Measurements from ENCODE around the gene GPR75. TPM values are rescaled to one million over a fixed set of nuclear protein-coding genes. Genes with fewer than 3 reads are reported as not detected.
"Not testable (repeated sequence)": the region's sequence is repeated elsewhere in the genome, so short reads cannot be mapped to it uniquely, and the experiment has no call there.

The GPR75 gene
- total RNA-seq, 1 experiment from 2014 or later, result 0.53 TPM

- Histone ChIP-seq H3K27me3 (no peaks in the 10 kb centered on the region), H3K36me3 (no peaks in the 10 kb centered on the region), H3K9me3 (no peaks in the 10 kb centered on the region), H3K4me3 (no peak overlapping the region)
- no peak for DNase-seq
These were observed 33.0 kb downstream of the GPR75 start for GRCh38 chr2:53826587-53827397.

GRCh38 chr2:53826030-53826410, 33.7 kb downstream of the GPR75 start:
- DNase-seq, result no peak
- Histone ChIP-seq H3K27me3 (no peaks in the 10 kb centered on the region), H3K36me3 (no peaks in the 10 kb centered on the region), H3K4me3 (no peak overlapping the region), H3K9me3 (no peaks in the 10 kb centered on the region)

GRCh38 chr2:53823639-53824038, 36.1 kb downstream of the GPR75 start:
- H3K9me3 ChIP-seq, H3K4me3 ChIP-seq, DNase-seq, H3K27me3 ChIP-seq, H3K36me3 ChIP-seq: not testable (repeated sequence)

- Histone ChIP-seq H3K36me3 (peaks cover 18% of the 10 kb centered on the region), H3K9me3 (no peaks in the 10 kb centered on the region), H3K4me3 (no peak overlapping the region), H3K27me3 (no peaks in the 10 kb centered on the region)
- DNase-seq, result no peak
These were observed 38.0 kb downstream of the GPR75 start for GRCh38 chr2:53821810-53822209.

- Histone ChIP-seq H3K4me3 (no peak overlapping the region), H3K9me3 (no peaks in the 10 kb centered on the region), H3K27me3 (no peaks in the 10 kb centered on the region), H3K36me3 (peaks cover 19% of the 10 kb centered on the region)
- DNase-seq, result no peak
These were observed 39.1 kb downstream of the GPR75 start for GRCh38 chr2:53820711-53821110.

GRCh38 chr2:53820048-53820447, 39.7 kb downstream of the GPR75 start:
- Histone ChIP-seq H3K27me3 (no peaks in the 10 kb centered on the region), H3K9me3 (no peaks in the 10 kb centered on the region), H3K4me3 (no peak overlapping the region), H3K36me3 (peaks cover 23% of the 10 kb centered on the region)
- DNase-seq, result no peak

- DNase-seq, result no peak
- Histone ChIP-seq H3K4me3 (no peak overlapping the region), H3K27me3 (no peaks in the 10 kb centered on the region), H3K9me3 (no peaks in the 10 kb centered on the region), H3K36me3 (peaks cover 23% of the 10 kb centered on the region)
These were observed 40.1 kb downstream of the GPR75 start for GRCh38 chr2:53819634-53820033.

- no peaks in the 10 kb centered on the region for H3K27me3 ChIP-seq
- no peak for DNase-seq
- no peaks in the 10 kb centered on the region for H3K9me3 ChIP-seq
- H3K4me3 ChIP-seq, result no peak overlapping the region
- peaks cover 23% of the 10 kb centered on the region for H3K36me3 ChIP-seq
These were observed 40.8 kb downstream of the GPR75 start for GRCh38 chr2:53818854-53819435.

- no peaks in the 10 kb centered on the region for H3K9me3 ChIP-seq
- H3K36me3 ChIP-seq, result peaks cover 41% of the 10 kb centered on the region
- no peak for DNase-seq
- no peak overlapping the region for H3K4me3 ChIP-seq
- no peaks in the 10 kb centered on the region for H3K27me3 ChIP-seq
These were observed 46.6 kb downstream of the GPR75 start for GRCh38 chr2:53813151-53813550.

GRCh38 chr2:53811601-53812000, 48.2 kb downstream of the GPR75 start:
- Histone ChIP-seq H3K36me3 (peaks cover 38% of the 10 kb centered on the region), H3K4me3 (no peak overlapping the region), H3K27me3 (no peaks in the 10 kb centered on the region), H3K9me3 (no peaks in the 10 kb centered on the region)
- no peak for DNase-seq

Other genes starting within 250 kb of the GPR75 start
- gene CHAC2, start 92.2 kb downstream of the GPR75 start, total RNA-seq (2014; rRNA removed; shearing (Covaris generic); ENCODE audit: low replicate concordance), result 2.4 and 9.7 TPM in 2 replicates
- gene ASB3, start 73.0 kb downstream of the GPR75 start, total RNA-seq (2014; rRNA removed; shearing (Covaris generic); ENCODE audit: low replicate concordance), result 13.3 and 13.8 TPM in 2 replicates
- gene ERLEC1, start 72.9 kb downstream of the GPR75 start, total RNA-seq (2014; rRNA removed; shearing (Covaris generic); ENCODE audit: low replicate concordance), result 12.1 and 13.6 TPM in 2 replicates
- 17.9 and 24.2 TPM in 2 replicates for gene PSME4, start 111.0 kb upstream of the GPR75 start, total RNA-seq (2014; rRNA removed; shearing (Covaris generic); ENCODE audit: low replicate concordance)